H1 (cell line): ENCODE measurements around the gene ARMC6. TPM values are rescaled to one million over a fixed set of nuclear protein-coding genes. Genes with fewer than 3 reads are reported as not detected.

Experiments used
- CTCF ChIA-PET: fragments of 300-600 bp; sonication (Branson Sonifier 250); formaldehyde crosslinking; loops from one replicate; lab custom pipeline; 2021; ENCODE audit not compliant: partially characterized antibody; lab: Charles Lee
- POLR2A ChIA-PET: fragments of 300-600 bp; sonication (Branson Sonifier 250); formaldehyde crosslinking; loops from one replicate; lab custom pipeline; 2021; ENCODE audit warnings: inconsistent platforms; ENCODE audit not compliant: partially characterized antibody; lab: Charles Lee
- DNase-seq, 2 experiments: peaks; one replicate each; pipeline versions ENCODE4 v3.0.0 to v3.0.0-alpha.2; 2010 to 2022; ENCODE audit warnings: low spot score in 2 of 2, low read depth in 1 of 2, mixed read lengths in 1 of 2
- FAIRE-seq: peaks from 2 replicates; lab custom pipeline; 2011; peaks lifted over from hg19 to GRCh38; lab: Jason Lieb, UNC
- H2AFZ ChIP-seq: 2 replicates; pipeline ENCODE4 v1.8.1; 2012; ENCODE audit warnings: low read length, inconsistent platforms
- H2AK5ac ChIP-seq: 2 replicates; pipeline ENCODE4 v1.6.1; 2013; ENCODE audit warnings: low read depth, low read length
- H2BK120ac ChIP-seq: replicated peaks from 2 replicates; pipeline ENCODE3; 2013; ENCODE audit warnings: low read depth, low read length, inconsistent platforms
- H2BK12ac ChIP-seq: 2 replicates; pipeline ENCODE4 v1.6.1; 2013; ENCODE audit warnings: low read depth, low read length
- H2BK15ac ChIP-seq: 2 replicates; pipeline ENCODE4 v1.6.1; 2013; ENCODE audit warnings: low read length
- H2BK20ac ChIP-seq: 2 replicates; pipeline ENCODE4 v1.6.1; 2013; ENCODE audit warnings: low read length
- H2BK5ac ChIP-seq: 2 replicates; pipeline ENCODE4 v1.6.1; 2013; ENCODE audit warnings: low read depth, low read length
- H3K14ac ChIP-seq: 2 replicates; pipeline ENCODE4 v1.6.1; 2013; ENCODE audit warnings: inconsistent platforms; ENCODE audit not compliant: insufficient read length
- H3K18ac ChIP-seq: 2 replicates; pipeline ENCODE4 v1.6.1; 2013; ENCODE audit warnings: low read length; ENCODE audit errors: extremely low read depth
- H3K23ac ChIP-seq: 2 replicates; pipeline ENCODE4 v1.6.1; 2013; ENCODE audit warnings: inconsistent platforms; ENCODE audit not compliant: insufficient read length
- H3K23me2 ChIP-seq: 2 replicates; pipeline ENCODE4 v1.6.1; 2013; ENCODE audit warnings: low read depth, low read length
- H3K27ac ChIP-seq: 2 replicates; pipeline ENCODE4 v1.6.1; 2011; ENCODE audit warnings: low read depth, low read length, inconsistent platforms
- H3K27me3 ChIP-seq, 4 experiments: replicated peaks in 1 of 4; 1 replicate in 1 of 4; 2 replicates in 3 of 4; pipeline versions ENCODE4 v1.6.1 to v1.8.1; 2011 to 2013; ENCODE audit warnings: low read length in 3 of 4, mild to moderate bottlenecking in 3 of 4, inconsistent platforms in 2 of 4, mixed read lengths in 2 of 4, moderate library complexity in 1 of 4; ENCODE audit not compliant: control insufficient read depth in 3 of 4, insufficient read depth in 3 of 4; ENCODE audit errors: extremely low read depth in 1 of 4
- H3K36me3 ChIP-seq, 4 experiments: 2 replicates each; pipeline versions ENCODE4 v1.6.1 to v1.8.1; 2011 to 2013; ENCODE audit warnings: mild to moderate bottlenecking in 4 of 4, low read length in 3 of 4, moderate library complexity in 2 of 4, control low read depth in 1 of 4, inconsistent platforms in 1 of 4; ENCODE audit not compliant: insufficient read depth in 4 of 4, control insufficient read depth in 2 of 4
- H3K4ac ChIP-seq: replicated peaks from 2 replicates; pipeline ENCODE3; 2013; ENCODE audit warnings: low read length, low read depth, mixed read lengths, inconsistent platforms; ENCODE audit not compliant: insufficient read length
- H3K4me1 ChIP-seq, 4 experiments: replicated peaks in 1 of 4; 1 replicate in 1 of 4; 2 replicates in 3 of 4; pipeline versions ENCODE4 v1.6.1 to v1.8.1; 2011 to 2013; ENCODE audit warnings: low read length in 3 of 4, inconsistent platforms in 2 of 4, mixed read lengths in 1 of 4; ENCODE audit not compliant: insufficient read depth in 4 of 4, control insufficient read depth in 3 of 4
- H3K4me2 ChIP-seq, 2 experiments: 2 replicates each; pipeline versions ENCODE4 v1.6.1 to v1.8.1; 2011 to 2013; ENCODE audit warnings: low read depth in 2 of 2, low read length in 2 of 2, control low read depth in 1 of 2, inconsistent platforms in 1 of 2, mild to moderate bottlenecking in 1 of 2; ENCODE audit not compliant: insufficient read depth in 1 of 2
- H3K4me3 ChIP-seq, 4 experiments: fragments of 200-600, 300-600 bp in 1 of 4; sonication (generic), shearing (Covaris generic), sonication (Bioruptor Twin) in 1 of 4; 2 replicates each; pipeline versions ENCODE4 v1.5.1 to v1.8.1; 2011 to 2016; ENCODE audit warnings: low read length in 4 of 4, low read depth in 3 of 4, control low read depth in 2 of 4, inconsistent platforms in 2 of 4, mild to moderate bottlenecking in 2 of 4, mixed read lengths in 1 of 4, moderate library complexity in 1 of 4; ENCODE audit not compliant: insufficient read depth in 2 of 4; ENCODE audit errors: extremely low read depth in 1 of 4
- H3K56ac ChIP-seq: replicated peaks from 2 replicates; pipeline ENCODE3; 2013; ENCODE audit warnings: low read depth, mild to moderate bottlenecking, mixed read lengths, low read length, inconsistent platforms; ENCODE audit not compliant: insufficient read length
- H3K79me1 ChIP-seq: 2 replicates; pipeline ENCODE4 v1.6.1; 2013; ENCODE audit warnings: low read depth, low read length, control low read depth
- H3K79me2 ChIP-seq, 2 experiments: 2 replicates each; pipeline versions ENCODE4 v1.6.1 to v1.8.1; 2012 to 2013; ENCODE audit warnings: low read length in 2 of 2, mild to moderate bottlenecking in 2 of 2, inconsistent platforms in 1 of 2; ENCODE audit not compliant: insufficient read depth in 2 of 2, control insufficient read depth in 1 of 2
- H3K9ac ChIP-seq, 4 experiments: replicated peaks in 1 of 4; 1 replicate in 1 of 4; 2 replicates in 3 of 4; pipeline versions ENCODE4 v1.6.1 to v1.8.1; 2011 to 2013; ENCODE audit warnings: low read depth in 3 of 4, low read length in 3 of 4, control low read depth in 2 of 4, mild to moderate bottlenecking in 2 of 4, moderate library complexity in 2 of 4, inconsistent platforms in 1 of 4; ENCODE audit errors: extremely low read depth in 1 of 4
- H3K9me3 ChIP-seq, 2 experiments: 2 replicates each; pipeline versions ENCODE4 v1.6.1 to v1.8.1; 2012 to 2013; ENCODE audit warnings: mild to moderate bottlenecking in 2 of 2, moderate library complexity in 2 of 2, control low read depth in 1 of 2, inconsistent platforms in 1 of 2, low read depth in 1 of 2, low read length in 1 of 2, mixed read lengths in 1 of 2; ENCODE audit not compliant: insufficient read depth in 2 of 2
- H4K20me1 ChIP-seq, 2 experiments: replicated peaks in 1 of 2; 2 replicates each; pipeline versions ENCODE3 to v1.8.1; 2011 to 2013; ENCODE audit warnings: inconsistent platforms in 2 of 2, low read length in 2 of 2, mild to moderate bottlenecking in 1 of 2; ENCODE audit not compliant: insufficient read depth in 2 of 2, control insufficient read depth in 1 of 2
- H4K5ac ChIP-seq: 2 replicates; pipeline ENCODE4 v1.6.1; 2013; ENCODE audit warnings: low read length, low read depth, mixed read lengths, inconsistent platforms; ENCODE audit not compliant: insufficient read length
- H4K8ac ChIP-seq: 2 replicates; pipeline ENCODE4 v1.8.0; 2013; ENCODE audit warnings: mild to moderate bottlenecking, moderate library complexity, low read length, inconsistent platforms; ENCODE audit not compliant: insufficient read depth; ENCODE audit errors: extremely low read depth
- H4K91ac ChIP-seq: replicated peaks from 2 replicates; pipeline ENCODE3; 2013; ENCODE audit warnings: low read length, mixed read lengths, inconsistent platforms; ENCODE audit not compliant: insufficient read length
- ASH2L ChIP-seq: fragments of 200-600, 300-600 bp; sonication (generic); IDR thresholded peaks from one replicate; pipeline ENCODE4 v1.7.1; 2017; ENCODE audit warnings: low read length
- GTF2F1 ChIP-seq: IDR thresholded peaks from 2 replicates; pipeline ENCODE4 v1.6.1; 2012; ENCODE audit warnings: low read depth, low read length, improper control_type of control experiment, borderline replicate concordance
- KDM4A ChIP-seq: IDR thresholded peaks from one replicate; pipeline ENCODE4 v1.7.1; 2012; ENCODE audit warnings: low read depth, mild to moderate bottlenecking, moderate library complexity, low read length, inconsistent platforms; ENCODE audit not compliant: severe bottlenecking
- KDM5A ChIP-seq: fragments of 200-600 bp; IDR thresholded peaks from 2 replicates; pipeline ENCODE4 v1.7.1; 2012; ENCODE audit warnings: mild to moderate bottlenecking, low read length, inconsistent platforms, mixed read lengths
- NRF1 ChIP-seq: IDR thresholded peaks from 2 replicates; pipeline ENCODE4 v1.6.1; 2011; ENCODE audit warnings: mild to moderate bottlenecking, low read depth, low read length, improper control_type of control experiment
- POU5F1 ChIP-seq: IDR thresholded peaks from 2 replicates; pipeline ENCODE4 v1.6.1; 2011; ENCODE audit warnings: low read depth, mild to moderate bottlenecking, low read length, moderate library complexity
- RNF2 ChIP-seq: fragments of 200-900, 300-1000 bp; sonication (generic); IDR thresholded peaks from 2 replicates; pipeline ENCODE4 v1.7.1; 2016; ENCODE audit warnings: borderline replicate concordance, low read depth, mild to moderate bottlenecking, antibody characterized with exemption, low read length; ENCODE audit not compliant: poor library complexity, severe bottlenecking; ENCODE audit errors: missing control alignments
- SAP30 ChIP-seq: fragments of 300-600 bp; sonication (generic); IDR thresholded peaks from 2 replicates; pipeline ENCODE4 v1.7.1; 2012; ENCODE audit warnings: low read length, moderate library complexity, mild to moderate bottlenecking, inconsistent platforms; ENCODE audit not compliant: insufficient read depth, insufficient replicate concordance
- SIX5 ChIP-seq: IDR thresholded peaks from 2 replicates; pipeline ENCODE4 v1.6.1; 2011; ENCODE audit warnings: mild to moderate bottlenecking, low read depth, low read length
- SUZ12 ChIP-seq: fragments of 200-600 bp; sonication (generic); IDR thresholded peaks from 2 replicates; pipeline ENCODE4 v1.6.1; 2012; ENCODE audit warnings: mild to moderate bottlenecking, inconsistent platforms, low read length, moderate library complexity, mixed read lengths
- TBP ChIP-seq: IDR thresholded peaks from 2 replicates; pipeline ENCODE4 v1.6.1; 2011; ENCODE audit warnings: low read depth, low read length, improper control_type of control experiment
- YY1 ChIP-seq: IDR thresholded peaks from 2 replicates; pipeline ENCODE4 v1.6.1; 2011; ENCODE audit warnings: low read depth, mild to moderate bottlenecking, low read length
- WGBS, 2 experiments: shearing (Covaris generic) in 1 of 2; methylation state at CpG; one replicate each; pipeline versions ENCODE4 v1.1.6 to v1.1.7; 2013 to 2015; ENCODE audit warnings: low lambda C conversion rate in 2 of 2, mixed read lengths in 2 of 2, inconsistent platforms in 1 of 2, low coverage in 1 of 2, missing lambda C conversion rate in 1 of 2; ENCODE audit not compliant: insufficient replicate concordance in 2 of 2, insufficient coverage in 1 of 2, insufficient read length in 1 of 2; ENCODE audit errors: extremely low coverage in 1 of 2, missing lambda C conversion rate in 1 of 2; 5-methylcytosine and 5-hydroxymethylcytosine counted together
- polyA plus RNA-seq, 7 experiments: library from polyadenylated mRNA; depleted of rRNA in 3 of 7; stranded (reverse) in 5 of 7; unstranded in 2 of 7; fragments of >200 nt in 5 of 7; fragments of 200-250 nt in 2 of 7; gene quantifications; 1 replicate in 5 of 7; 2 replicates in 1 of 7; 4 replicates in 1 of 7; pipeline versions ENCODE4 v1.2.1 to v1.2.3, GENCODE V29; 2011 to 2013; ENCODE audit warnings: missing spikeins in 2 of 7, mixed read lengths in 2 of 7
- total RNA-seq: library from RNA; stranded (reverse); fragmentation: NEBNext Ultra II Directional; extraction: Animal tissue kit (Norgen Biotek cat#: 25700); gene quantifications from 2 replicates; pipeline ENCODE4 v1.2.1, GENCODE V29; 2021

The ARMC6 gene
- total and polyA plus RNA-seq, 2 of the 8 experiments (the other 6 are each of a cell fraction or from before 2014, with no cell fraction given): 67.1 to 68.3 TPM

DNA sequence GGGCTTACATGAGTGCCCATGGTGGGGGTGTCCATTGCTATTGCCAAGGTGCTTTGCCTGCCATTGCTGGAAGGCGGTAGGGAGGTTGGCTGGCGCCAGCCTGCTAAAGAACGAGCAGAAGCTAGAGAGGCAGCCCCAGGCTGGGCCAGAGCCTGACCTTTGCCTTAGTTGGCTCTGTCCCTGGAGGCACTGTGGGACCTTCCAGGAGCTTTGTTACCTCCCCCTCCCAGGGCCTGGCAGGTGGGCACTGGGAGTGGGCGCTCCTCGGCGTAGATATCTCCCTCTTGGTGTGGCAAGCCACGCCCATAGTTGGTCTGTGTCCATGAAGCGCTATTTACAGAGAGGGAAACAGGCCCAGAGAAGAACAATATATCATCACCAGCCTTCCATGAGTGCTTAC lies 28.1 kb downstream of the ARMC6 start:
- POLR2A ChIA-PET: interaction anchor here (0.6 to 5.1 kb wide), 6 partner anchors 10 to 303 kb away, joined by 3 to 31 read pairs (median 4); no protein-coding TSS in a partner anchor
- Histone ChIP-seq H3K9ac (no peak overlapping the region), H3K27me3 (peaks cover 0 to 25% (median 19%) of the 10 kb centered on the region in 4 experiments; a peak in 6 of 7 replicates), H4K5ac (no peak overlapping the region), H3K36me3 (peaks cover 8 to 17% (median 15%) of the 10 kb centered on the region in 4 experiments; a peak in 7 of 8 replicates), H2BK120ac (no peak overlapping the region), H3K23ac (no peak overlapping the region), H3K27ac (no peak overlapping the region), H3K56ac (no peak overlapping the region), H3K79me2 (no peaks in the 10 kb centered on the region), H4K20me1 (peaks cover 7 to 12% of the 10 kb centered on the region in 2 experiments), H2AFZ (no peak overlapping the region), H3K4ac (no peak overlapping the region), H3K79me1 (no peaks in the 10 kb centered on the region), H2BK20ac (no peak overlapping the region), H3K23me2 (peaks cover 6% of the 10 kb centered on the region), H2BK12ac (no peak overlapping the region), H4K91ac (no peak overlapping the region), H2AK5ac (no peak overlapping the region), H3K14ac (no peak overlapping the region), H2BK5ac (no peak overlapping the region), H4K8ac (no peak overlapping the region), H3K4me3 (no peak overlapping the region), H3K18ac (no peak overlapping the region), H2BK15ac (no peak overlapping the region), H3K4me2 (no peak overlapping the region), H3K4me1 (peaks cover 0 to 7% (median 5%) of the 10 kb centered on the region in 4 experiments; a peak in 5 of 7 replicates), H3K9me3 (no peaks in the 10 kb centered on the region)
- FAIRE-seq (no peak), DNase-seq (no peak)
- no peak for TF ChIP-seq SUZ12
- no peak for TF ChIP-seq SIX5
- TF ChIP-seq NRF1: no peak
- no peak for TF ChIP-seq YY1
- TF ChIP-seq POU5F1: no peak
- TF ChIP-seq SAP30: no peak
- no peak for TF ChIP-seq RNF2
- TF ChIP-seq KDM4A: no peak
- no peak for TF ChIP-seq TBP
- no peak for TF ChIP-seq KDM5A
- no peak for TF ChIP-seq GTF2F1
- TF ChIP-seq ASH2L: no peak
- 92% methylated on average over 8 of the region's 8 CpGs; no CpG with 5 or more reads in 1 of the 2 experiments for WGBS, 2 experiments
- CTCF ChIA-PET: interaction anchor here (1.2 to 3.7 kb wide), 7 partner anchors 10 to 79 kb away, joined by 3 to 23 read pairs (median 4); no protein-coding TSS in a partner anchor
